NT2/D1 (cell line): Measurements from ENCODE around the gene PDS5B.

ENCODE experiments used
- DNase-seq: peaks from one replicate; pipeline ENCODE4 v3.0.0-alpha.2; 2011; ENCODE audit warnings: low read depth, low spot score
- H3K27me3 ChIP-seq: 2 replicates; pipeline ENCODE4 v1.6.0; 2011; ENCODE audit warnings: mild to moderate bottlenecking; ENCODE audit not compliant: insufficient read length, insufficient read depth
- H3K36me3 ChIP-seq: 2 replicates; pipeline ENCODE4 v1.6.1; 2011; ENCODE audit warnings: mild to moderate bottlenecking, low read length, mixed read lengths; ENCODE audit not compliant: insufficient read depth, insufficient read length
- H3K4me1 ChIP-seq: 2 replicates; pipeline ENCODE4 v1.5.1; 2011; ENCODE audit not compliant: insufficient read depth, insufficient read length
- H3K4me3 ChIP-seq: 2 replicates; pipeline ENCODE4 v1.5.1; 2011; ENCODE audit warnings: low read depth; ENCODE audit not compliant: insufficient read length
- H3K9ac ChIP-seq: 2 replicates; pipeline ENCODE4 v1.6.0; 2011; ENCODE audit warnings: low read depth; ENCODE audit not compliant: insufficient read length
- H3K9me3 ChIP-seq: 2 replicates; pipeline ENCODE4 v1.5.1; 2011; ENCODE audit warnings: mild to moderate bottlenecking, low read length; ENCODE audit not compliant: insufficient read depth
- SUZ12 ChIP-seq: IDR thresholded peaks from 2 replicates; pipeline ENCODE4 v1.6.1; 2011; ENCODE audit not compliant: insufficient read length, insufficient read depth; ENCODE audit errors: extremely low read depth
- YY1 ChIP-seq: IDR thresholded peaks from 2 replicates; pipeline ENCODE4 v1.6.1; 2011; ENCODE audit not compliant: insufficient read length, insufficient read depth
- ZNF274 ChIP-seq: IDR thresholded peaks from 2 replicates; pipeline ENCODE4 v1.6.1; 2011; ENCODE audit warnings: mild to moderate bottlenecking, low read depth, low read length

Gene PDS5B

DNA sequence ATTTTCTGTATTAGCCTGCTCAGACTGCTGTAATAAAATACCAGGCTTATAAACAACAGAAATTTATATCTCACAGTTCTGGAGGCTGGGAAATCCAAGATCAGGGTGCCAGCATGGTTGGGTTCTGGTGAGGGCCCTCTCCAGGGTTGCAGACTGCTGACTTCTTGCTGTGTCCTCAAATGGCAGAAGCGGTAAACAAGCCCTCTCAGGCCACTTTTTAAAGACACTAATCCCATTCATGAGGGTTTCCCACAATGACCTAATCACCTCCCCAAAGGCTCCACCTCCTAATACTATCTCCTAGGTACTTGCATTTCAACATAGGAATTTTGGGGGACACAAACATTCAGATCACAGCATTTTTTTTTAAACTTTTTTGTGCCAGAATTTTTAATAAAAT is 159.3 kb downstream of the PDS5B start:
- Histone ChIP-seq H3K4me1 (no peaks in the 10 kb centered on the region), H3K4me3 (no peak overlapping the region), H3K9ac (no peak overlapping the region), H3K9me3 (no peaks in the 10 kb centered on the region), H3K36me3 (peaks cover 4% of the 10 kb centered on the region), H3K27me3 (no peaks in the 10 kb centered on the region)
- peak; percentile 16 for DNase-seq
- TF ChIP-seq SUZ12 (no peak), ZNF274 (no peak), YY1 (no peak)

DNA sequence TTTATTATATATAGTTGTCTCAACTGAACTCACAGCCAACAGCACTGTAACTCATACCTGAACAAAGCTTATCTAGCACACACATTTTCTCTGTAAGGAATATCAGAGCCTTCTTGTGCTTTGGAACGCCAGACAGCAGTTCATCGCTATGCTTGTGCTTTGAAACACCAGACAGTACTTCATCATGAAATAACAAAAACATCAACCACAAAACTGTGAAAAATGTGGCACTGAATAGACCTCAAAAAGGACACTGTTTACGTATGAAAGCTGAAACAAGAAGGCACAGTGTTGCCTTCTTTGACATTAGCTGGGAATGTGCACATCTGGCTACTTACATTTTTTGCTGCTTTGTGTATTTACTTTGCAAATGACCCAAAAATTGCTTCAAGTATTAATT is 160.2 kb downstream of the PDS5B start:
- no peak overlapping the region for H3K4me3 ChIP-seq
- H3K9me3 ChIP-seq = no peaks in the 10 kb centered on the region
- peaks cover 4% of the 10 kb centered on the region for H3K36me3 ChIP-seq
- no peak for DNase-seq
- H3K4me1 ChIP-seq = no peaks in the 10 kb centered on the region
- TF ChIP-seq ZNF274 (no peak), SUZ12 (no peak), YY1 (no peak)
- no peaks in the 10 kb centered on the region for H3K27me3 ChIP-seq
- H3K9ac ChIP-seq = no peak overlapping the region

DNA sequence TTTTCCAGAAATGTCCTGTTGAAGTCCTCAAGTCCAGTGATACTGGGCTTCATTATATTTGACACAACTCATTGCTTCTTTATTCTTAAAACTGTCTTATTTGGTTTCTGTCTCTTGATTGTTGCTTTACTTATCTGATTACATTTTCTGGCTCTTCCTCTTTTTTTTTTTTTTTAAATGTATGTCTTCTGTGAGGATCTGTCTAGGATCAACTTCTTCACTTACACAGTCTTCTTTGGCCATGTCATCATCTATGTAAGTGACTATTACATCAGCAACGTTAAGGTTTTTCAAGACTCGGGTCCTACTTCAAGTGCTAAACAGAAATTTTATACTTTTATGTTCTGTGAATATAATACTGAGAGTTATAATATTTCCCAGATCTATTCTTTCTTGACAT is 162.1 kb downstream of the PDS5B start:
- Histone ChIP-seq H3K9ac (no peak overlapping the region), H3K4me1 (no peaks in the 10 kb centered on the region), H3K27me3 (no peaks in the 10 kb centered on the region), H3K4me3 (no peak overlapping the region), H3K9me3 (no peaks in the 10 kb centered on the region), H3K36me3 (no peaks in the 10 kb centered on the region)
- TF ChIP-seq YY1 (no peak), SUZ12 (no peak), ZNF274 (no peak)
- no peak for DNase-seq

DNA sequence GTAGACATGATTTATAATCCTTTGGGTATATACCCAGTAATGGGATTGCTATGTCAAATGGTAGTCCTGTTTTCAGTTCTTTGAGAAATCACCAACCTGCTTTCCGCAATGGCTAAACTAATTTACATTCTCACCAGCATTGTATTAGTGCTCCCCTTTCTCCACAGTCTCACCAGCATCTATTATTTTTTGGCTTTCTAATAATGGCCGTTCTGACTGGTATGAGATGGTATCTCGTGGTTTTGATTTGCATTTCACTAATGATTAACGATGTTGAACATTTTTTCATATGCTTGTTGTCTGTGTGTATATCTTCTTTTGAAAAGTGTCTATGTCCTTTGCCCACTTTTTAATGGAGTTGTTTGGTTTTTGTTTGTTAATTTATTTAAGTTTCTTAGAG is 165.1 kb downstream of the PDS5B start:
- no peak overlapping the region for H3K9ac ChIP-seq
- peaks cover 3% of the 10 kb centered on the region for H3K36me3 ChIP-seq
- TF ChIP-seq SUZ12 (no peak), YY1 (no peak), ZNF274 (no peak)
- DNase-seq = no peak
- H3K9me3 ChIP-seq = no peaks in the 10 kb centered on the region
- H3K4me1 ChIP-seq = no peaks in the 10 kb centered on the region
- no peaks in the 10 kb centered on the region for H3K27me3 ChIP-seq
- H3K4me3 ChIP-seq = no peak overlapping the region

DNA sequence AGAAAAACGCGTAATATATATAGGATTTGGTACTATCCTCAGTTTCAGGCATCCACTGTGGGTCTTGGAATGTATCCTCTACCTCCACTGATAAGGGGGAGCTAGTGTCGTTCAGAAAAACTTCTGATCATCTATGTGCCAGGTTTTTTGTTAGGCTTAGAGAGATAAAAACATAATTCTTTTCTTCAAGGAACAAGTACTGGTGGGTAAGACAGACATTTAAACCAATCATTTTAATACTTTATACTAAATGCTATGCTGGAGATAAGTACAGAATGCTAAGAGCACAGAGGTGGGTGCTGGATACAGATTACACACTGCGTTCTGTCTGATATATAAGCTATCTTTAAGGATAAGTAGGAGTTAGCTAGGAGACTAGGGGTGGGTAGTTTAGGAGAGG is 166.1 kb downstream of the PDS5B start:
- no peaks in the 10 kb centered on the region for H3K27me3 ChIP-seq
- no peak overlapping the region for H3K9ac ChIP-seq
- H3K36me3 ChIP-seq = peaks cover 3% of the 10 kb centered on the region
- no peak for DNase-seq
- TF ChIP-seq YY1 = no peak
- TF ChIP-seq ZNF274 = no peak
- TF ChIP-seq SUZ12 = no peak
- H3K9me3 ChIP-seq = no peaks in the 10 kb centered on the region
- H3K4me3 ChIP-seq = no peak overlapping the region
- H3K4me1 ChIP-seq = no peaks in the 10 kb centered on the region

DNA sequence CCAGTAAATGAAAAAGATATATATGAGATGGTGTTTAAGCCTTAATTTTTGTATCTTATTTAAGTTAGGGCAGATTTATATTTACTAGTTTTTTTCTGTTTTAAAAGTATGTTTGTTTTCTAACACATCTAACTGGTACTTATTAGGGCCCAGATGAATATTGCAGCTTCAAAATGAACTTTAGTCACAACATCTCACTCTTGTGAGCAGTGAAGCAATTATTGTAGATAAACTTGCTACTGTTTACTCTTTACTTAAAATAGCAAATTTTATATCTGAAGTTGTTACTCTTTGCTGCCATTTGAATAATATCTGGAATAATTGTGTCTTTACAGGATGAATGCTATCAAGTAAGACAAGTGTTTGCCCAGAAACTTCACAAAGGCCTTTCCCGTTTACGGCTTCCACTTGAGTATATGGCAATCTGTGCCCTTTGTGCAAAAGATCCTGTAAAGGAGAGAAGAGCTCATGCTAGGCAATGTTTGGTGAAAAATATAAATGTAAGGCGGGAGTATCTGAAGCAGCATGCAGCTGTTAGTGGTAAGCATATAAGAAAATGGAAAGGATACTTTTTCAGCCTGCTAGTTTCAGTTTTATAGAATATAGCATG is 166.8 kb downstream of the PDS5B start:
- Histone ChIP-seq H3K9me3 (no peaks in the 10 kb centered on the region), H3K4me1 (no peaks in the 10 kb centered on the region), H3K36me3 (peaks cover 5% of the 10 kb centered on the region), H3K4me3 (no peak overlapping the region), H3K9ac (no peak overlapping the region), H3K27me3 (no peaks in the 10 kb centered on the region)
- TF ChIP-seq ZNF274 (no peak), YY1 (no peak), SUZ12 (no peak)
- DNase-seq = no peak

DNA sequence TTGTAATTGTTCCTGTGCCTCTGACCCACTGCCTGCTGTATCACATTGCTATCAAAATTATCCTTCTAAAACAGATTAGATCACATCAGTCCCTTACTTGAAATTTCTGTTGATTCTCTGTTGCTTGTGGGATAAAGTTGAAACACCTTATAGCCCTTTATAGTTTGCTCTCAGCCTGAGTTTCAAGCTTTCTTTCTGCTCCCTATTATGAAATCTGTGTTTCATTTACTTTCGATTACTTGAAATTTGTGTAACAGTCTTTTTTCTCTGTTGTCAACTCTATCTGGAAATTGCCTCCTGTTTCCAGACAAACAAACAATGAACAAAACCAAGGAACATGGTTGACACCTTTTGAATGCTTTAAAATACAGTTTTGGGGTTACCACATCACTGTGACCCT is 167.9 kb downstream of the PDS5B start:
- H3K9me3 ChIP-seq = no peaks in the 10 kb centered on the region
- H3K36me3 ChIP-seq = peaks cover 12% of the 10 kb centered on the region
- no peak overlapping the region for H3K4me3 ChIP-seq
- no peak for DNase-seq
- no peaks in the 10 kb centered on the region for H3K27me3 ChIP-seq
- H3K9ac ChIP-seq = no peak overlapping the region
- TF ChIP-seq SUZ12 = no peak
- TF ChIP-seq YY1 = no peak
- no peak for TF ChIP-seq ZNF274
- H3K4me1 ChIP-seq = no peaks in the 10 kb centered on the region

DNA sequence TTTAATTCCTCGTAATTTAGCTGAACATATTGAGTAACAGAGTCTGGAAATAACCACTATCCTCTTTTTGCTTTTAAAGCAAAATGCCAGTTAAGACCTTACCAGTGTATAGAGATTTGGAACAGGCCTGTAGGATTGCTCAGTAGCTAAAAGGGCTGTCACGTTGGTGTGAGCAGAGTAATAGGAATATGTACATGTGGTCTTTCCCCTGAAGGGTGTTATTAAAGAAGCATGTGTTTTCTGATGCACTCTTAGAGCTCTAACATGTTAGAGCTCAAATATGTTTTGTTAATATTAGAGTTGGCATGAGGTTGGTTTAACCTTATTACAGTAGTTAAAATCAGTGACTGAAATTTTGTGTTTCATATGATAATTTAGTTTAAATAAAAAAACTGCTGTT is 172.9 kb downstream of the PDS5B start:
- no peaks in the 10 kb centered on the region for H3K27me3 ChIP-seq
- no peaks in the 10 kb centered on the region for H3K9me3 ChIP-seq
- H3K9ac ChIP-seq = no peak overlapping the region
- TF ChIP-seq SUZ12 (no peak), ZNF274 (no peak), YY1 (no peak)
- no peak overlapping the region for H3K4me3 ChIP-seq
- H3K4me1 ChIP-seq = no peaks in the 10 kb centered on the region
- H3K36me3 ChIP-seq = peaks cover 25% of the 10 kb centered on the region
- DNase-seq = no peak
